PC-9 (cell line): Measurements from ENCODE around the gene KCNN3. TPM values are rescaled to one million over a fixed set of nuclear protein-coding genes. Genes with fewer than 3 reads are reported as not detected.

Experiments used
- Bru-seq: library from RNA; stranded (reverse); fragments of 400-500 nt; gene quantifications from one replicate; lab custom pipeline; 2021; lab: Mats Ljungman, UMichigan
- BruChase-seq, 2 experiments: library from RNA; stranded (reverse); fragments of 400-500 nt; gene quantifications; one replicate each; lab custom pipeline; 2021; lab: Mats Ljungman, UMichigan
- BruUV-seq: library from RNA; stranded (reverse); fragments of 400-500 nt; replicated peaks from 2 replicates; lab custom pipeline; 2021; lab: Mats Ljungman, UMichigan
- CTCF ChIA-PET: fragments of 300-600 bp; sonication (Branson Sonifier 250); formaldehyde crosslinking; loops from one replicate; lab custom pipeline; 2022; ENCODE audit warnings: antibody characterized with exemption; lab: Charles Lee
- POLR2A ChIA-PET: fragments of 300-600 bp; sonication (Branson Sonifier 250); formaldehyde crosslinking; loops from one replicate; lab custom pipeline; 2022; ENCODE audit warnings: antibody characterized with exemption; ENCODE audit not compliant: unreplicated experiment; lab: Charles Lee
- DNase-seq, 2 experiments: peaks; one replicate each; pipeline versions ENCODE4 v3.0.0 to v3.0.0-alpha.2; 2015 to 2022; ENCODE audit warnings: mixed read lengths in 1 of 2
- H2AFZ ChIP-seq: fragments of 200-600 bp; sonication (generic); 2 replicates; pipeline ENCODE4 v1.8.1; 2017; ENCODE audit warnings: antibody characterized with exemption
- H3F3A ChIP-seq: fragments of 200-600 bp; sonication (generic); 2 replicates; pipeline ENCODE4 v1.8.1; 2017; ENCODE audit warnings: antibody characterized with exemption, mild to moderate bottlenecking, low read depth; ENCODE audit not compliant: insufficient read depth
- H3K27ac ChIP-seq: fragments of 200-600 bp; sonication (generic); 2 replicates; pipeline ENCODE4 v1.6.1; 2016; ENCODE audit warnings: mixed run types
- H3K27me3 ChIP-seq: fragments of 200-600 bp; sonication (generic); 2 replicates; pipeline ENCODE4 v1.6.1; 2016; ENCODE audit warnings: low read depth, mixed run types; ENCODE audit not compliant: insufficient read depth
- H3K36me3 ChIP-seq: fragments of 200-600 bp; sonication (generic); 2 replicates; pipeline ENCODE4 v1.6.1; 2016; ENCODE audit warnings: low read depth, mixed run types
- H3K4me1 ChIP-seq: fragments of 200-600 bp; sonication (generic); replicated peaks from 2 replicates; pipeline ENCODE4 v1.6.1; 2016; ENCODE audit warnings: mixed run types; ENCODE audit not compliant: insufficient read depth
- H3K4me2 ChIP-seq: fragments of 200-600 bp; sonication (generic); 2 replicates; pipeline ENCODE4 v1.6.1; 2017; ENCODE audit warnings: mixed run types
- H3K4me3 ChIP-seq: fragments of 200-600 bp; sonication (generic); 2 replicates; pipeline ENCODE4 v1.6.1; 2016; ENCODE audit warnings: mixed run types
- H3K79me2 ChIP-seq: fragments of 200-600 bp; sonication (generic); 2 replicates; pipeline ENCODE4 v1.6.1; 2017; ENCODE audit warnings: low read depth, mixed run types
- H3K9me2 ChIP-seq: fragments of 200-600 bp; sonication (generic); 2 replicates; pipeline ENCODE4 v1.8.1; 2017; ENCODE audit warnings: mild to moderate bottlenecking; ENCODE audit not compliant: insufficient read depth
- H3K9me3 ChIP-seq: fragments of 200-600 bp; sonication (generic); 2 replicates; pipeline ENCODE4 v1.8.1; 2016; ENCODE audit warnings: low read depth; ENCODE audit not compliant: insufficient read depth
- H4K20me1 ChIP-seq: fragments of 200-600 bp; sonication (generic); 2 replicates; pipeline ENCODE4 v1.8.1; 2017; ENCODE audit not compliant: insufficient read depth
- CTCF ChIP-seq: fragments of 200-600 bp; sonication (generic); conservative IDR thresholded peaks from 2 replicates; pipeline ENCODE4 v1.6.1; 2017; ENCODE audit warnings: mixed run types, antibody characterized with exemption, mild to moderate bottlenecking, moderate library complexity
- EZH2 ChIP-seq: fragments of 200-600 bp; sonication (generic); IDR thresholded peaks from 2 replicates; pipeline ENCODE4 v1.8.0; 2017; ENCODE audit warnings: antibody characterized with exemption, low read depth
- intact Hi-C: fragments of 100-400 bp; cut with micrococcal nuclease; formaldehyde crosslinking; loops from one replicate; pipeline ENCODE4 v1.10.0; 2022; ENCODE audit not compliant: unreplicated experiment
- long read RNA-seq: library from polyadenylated mRNA; stranded (forward); transcript quantifications from one replicate; pipeline ENCODE4 v2.0.0, GENCODE V29; 2022
- total RNA-seq: library from RNA; stranded (reverse); gene quantifications from 2 replicates; pipeline ENCODE4 v1.2.3, GENCODE V29; 2021

KCNN3 gene
- total RNA-seq (0.33 and 1.1 TPM in 2 replicates), Bru-seq, nascent RNA (percentile 12 among the genes with signal in this experiment), BruChase-seq, experiment 1, labeled RNA remaining after a 2-hour chase (percentile 10 among the genes with signal in this experiment), BruChase-seq, experiment 2, labeled RNA remaining after a 6-hour chase (percentile 12 among the genes with signal in this experiment)
- long read RNA-seq = 0 reads

GRCh38 chr1:154870115-154870571, at the start of gene KCNN3:
TSS of gene KCNN3 (minus strand) at chr1:154870281. CDS start at chr1:154869964, 317 bp downstream.
- H4K20me1 ChIP-seq = no peaks in the 10 kb centered on the region
- H3K4me3 ChIP-seq = no peak within 1 kb of the TSS
- H2AFZ ChIP-seq = no peak within 1 kb of the TSS
- no peak for TF ChIP-seq EZH2
- TF ChIP-seq CTCF = no peak
- intact Hi-C loops = loop anchor here (10.0 kb wide), 1 partner anchor 385 kb away; no protein-coding TSS in a partner anchor
- peak; percentile 42 to 85 for DNase-seq
- H3K4me2 ChIP-seq = peak within 1 kb of the TSS; percentile 59
- no peaks in the 10 kb centered on the region for H3K9me3 ChIP-seq
- H3K27ac ChIP-seq = no peak within 1 kb of the TSS
- H3K27me3 ChIP-seq = peaks cover 72% of the 10 kb centered on the region
- no peaks in the 10 kb centered on the region for H3K4me1 ChIP-seq
- no peaks in the 10 kb centered on the region for H3K79me2 ChIP-seq
- no peaks in the 10 kb centered on the region for H3K9me2 ChIP-seq
- no TSS peak for BruUV-seq
- no peaks in the 10 kb centered on the region for H3F3A ChIP-seq
- ChIA-PET CTCF (interaction anchor here (0.6 kb wide), 1 partner anchor 182 kb away, joined by 17 read pairs; no protein-coding TSS in a partner anchor), POLR2A (interaction anchor here (0.6 to 0.7 kb wide), 2 partner anchors 12 to 92 kb away, joined by 3 to 6 read pairs; partner anchors contain the start of gene PYGO2)
- H3K36me3 ChIP-seq = no peaks in the 10 kb centered on the region

GRCh38 chr1:154913273-154913672, 43.2 kb upstream of the KCNN3 start:
- CTCF ChIA-PET = no interaction called here
- POLR2A ChIA-PET = no interaction called here
- TF ChIP-seq CTCF = no peak
- no peak for TF ChIP-seq EZH2

GRCh38 chr1:154912755-154913154, 42.7 kb upstream of the KCNN3 start:
- peaks cover 67% of the 10 kb centered on the region for H3K27me3 ChIP-seq
- H3K9me2 ChIP-seq = no peaks in the 10 kb centered on the region
- H3K4me2 ChIP-seq = no peak overlapping the region
- H3K27ac ChIP-seq = no peak overlapping the region
- H3K36me3 ChIP-seq = no peaks in the 10 kb centered on the region
- H2AFZ ChIP-seq = no peak overlapping the region
- no peak for TF ChIP-seq CTCF
- no peak for TF ChIP-seq EZH2
- no peak for DNase-seq
- POLR2A ChIA-PET = interaction anchor here (0.6 kb wide), 1 partner anchor 15 kb away, joined by 4 read pairs; no protein-coding TSS in a partner anchor
- H4K20me1 ChIP-seq = no peaks in the 10 kb centered on the region
- intact Hi-C loops = no loop called here
- no peak overlapping the region for H3K4me3 ChIP-seq
- no peaks in the 10 kb centered on the region for H3F3A ChIP-seq
- no peaks in the 10 kb centered on the region for H3K79me2 ChIP-seq
- no peaks in the 10 kb centered on the region for H3K9me3 ChIP-seq
- CTCF ChIA-PET = no interaction called here
- BruUV-seq = no TSS peak
- no peaks in the 10 kb centered on the region for H3K4me1 ChIP-seq

More at GRCh38 chr1:154913273-154913672, 43.2 kb upstream of the KCNN3 start:
- H3K79me2 ChIP-seq = no peaks in the 10 kb centered on the region
- no TSS peak for BruUV-seq
- no peak overlapping the region for H2AFZ ChIP-seq
- H4K20me1 ChIP-seq = no peaks in the 10 kb centered on the region
- no peak for DNase-seq
- H3K4me1 ChIP-seq = no peaks in the 10 kb centered on the region
- no peaks in the 10 kb centered on the region for H3F3A ChIP-seq
- no peaks in the 10 kb centered on the region for H3K9me3 ChIP-seq
- no peak overlapping the region for H3K4me2 ChIP-seq
- no peak overlapping the region for H3K4me3 ChIP-seq
- no peaks in the 10 kb centered on the region for H3K36me3 ChIP-seq
- no peaks in the 10 kb centered on the region for H3K9me2 ChIP-seq
- H3K27ac ChIP-seq = no peak overlapping the region
- intact Hi-C loops = no loop called here
- peaks cover 63% of the 10 kb centered on the region for H3K27me3 ChIP-seq
